Activated naive CD4-positive, alpha-beta T cell treated with anti-CD3 and anti-CD28 coated beads, Interleukin-2, amount 50 U/mL, for 72 hours (primary cell): ENCODE results near the gene NMS. TPM values are rescaled to one million over a fixed set of nuclear protein-coding genes. Genes with fewer than 3 reads are reported as not detected.

Source experiments
- ATAC-seq, 2 donors: fragments of 150-1000 bp; cut with Tn5 transposase; 2 replicates each; pipeline ENCODE4 v1.10.0; 2021; ENCODE audit warnings: mild to moderate bottlenecking in 2 of 2, moderate library complexity in 2 of 2
- DNase-seq, 2 donors: peaks; one replicate each; pipeline ENCODE4 v3.0.0; 2021 to 2022; ENCODE audit warnings: low spot score in 2 of 2
- H3K27ac Mint-ChIP-seq, 2 donors: one replicate each; pipeline ENCODE4 v1.8.0; 2022; ENCODE audit warnings: mild to moderate bottlenecking in 2 of 2, mixed read lengths in 2 of 2
- H3K36me3 Mint-ChIP-seq, 2 donors: one replicate each; pipeline ENCODE4 v1.8.0; 2022; ENCODE audit warnings: mixed read lengths in 2 of 2
- H3K9me3 Mint-ChIP-seq, 2 donors: one replicate each; pipeline ENCODE4 v1.8.0; 2022; ENCODE audit warnings: mixed read lengths in 2 of 2
- total RNA-seq, 2 donors: library from RNA; stranded (reverse); gene quantifications; one replicate each; pipeline ENCODE4 v1.2.3, GENCODE V29; 2022

Gene NMS
- total RNA-seq, 2 donors from 2014 or later: not detected

DNA sequence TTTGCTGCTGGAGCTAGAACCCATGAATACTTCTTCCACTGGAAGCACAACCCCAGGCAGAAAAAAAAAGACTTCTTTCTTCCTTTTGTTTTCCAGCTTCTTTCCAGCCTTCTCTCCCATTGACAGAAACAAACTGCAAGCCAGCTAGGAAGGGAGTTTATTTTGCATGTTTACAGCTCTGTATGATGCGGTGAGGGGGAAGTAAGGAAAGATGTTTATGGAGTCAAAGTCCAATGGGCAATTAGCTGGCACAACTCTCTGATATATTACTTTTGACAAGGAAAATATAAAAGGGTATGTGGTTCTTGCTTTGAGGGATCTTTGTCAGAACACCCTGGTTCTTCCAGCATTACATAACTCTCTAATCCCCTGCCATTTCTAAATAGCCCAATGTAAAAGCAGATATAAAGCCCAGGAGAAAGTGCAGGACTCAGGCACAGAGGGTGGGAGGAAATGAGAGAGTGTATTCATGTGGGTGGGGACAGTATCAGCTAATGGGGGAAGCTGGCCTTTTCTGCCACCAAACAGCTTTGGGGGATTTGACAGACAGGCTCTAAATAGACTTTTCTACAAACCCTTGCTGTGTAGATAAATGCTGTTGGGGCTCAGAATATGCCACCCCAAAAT lies 9.3 kb upstream of the NMS start:
- H3K27ac Mint-ChIP-seq: no peak overlapping the region

DNA sequence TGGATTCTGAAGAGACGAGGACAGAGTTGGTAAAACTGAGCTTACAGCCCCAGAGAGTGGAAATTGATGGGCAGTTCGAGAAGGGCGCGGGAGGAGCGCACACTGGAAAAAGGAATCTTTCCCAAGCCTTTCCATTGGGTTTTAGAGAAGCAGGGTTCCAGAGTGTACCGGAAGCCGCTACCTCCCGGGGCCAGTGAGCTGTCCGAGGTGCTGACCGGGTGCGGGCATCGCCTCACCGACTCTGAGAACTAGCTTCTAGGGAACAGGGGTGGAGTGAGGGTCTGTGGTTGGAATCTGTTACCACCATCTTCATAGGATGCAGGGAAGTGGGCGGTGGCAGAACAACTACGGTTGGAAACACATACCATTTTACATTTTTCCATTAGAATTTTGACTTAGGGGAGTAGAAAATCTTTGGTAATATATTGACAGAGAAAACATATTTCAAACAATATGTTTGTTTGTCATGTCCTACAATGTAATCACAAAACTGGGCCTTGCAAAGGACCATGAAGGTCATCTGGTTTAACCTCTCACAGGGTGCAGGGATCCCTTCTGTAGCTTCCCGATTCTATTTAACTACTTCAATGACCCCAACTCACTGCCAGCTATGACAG lies 724 bp downstream of the NMS start:
- DNase-seq (peak in 1 of 2 donors; percentile 19), ATAC-seq (no peak)
- H3K9me3 Mint-ChIP-seq: no peaks in the 10 kb centered on the region
- no peak overlapping the region for H3K27ac Mint-ChIP-seq
- H3K36me3 Mint-ChIP-seq: no peaks in the 10 kb centered on the region

More for the DNA sequence above, 9.3 kb upstream of the NMS start:
- DNase-seq: no peak
- ATAC-seq: no peak
- Mint-ChIP-seq H3K36me3 (peaks cover 5 to 16% of the 10 kb centered on the region in 2 donors), H3K9me3 (peaks cover 13 to 23% of the 10 kb centered on the region in 2 donors)

DNA sequence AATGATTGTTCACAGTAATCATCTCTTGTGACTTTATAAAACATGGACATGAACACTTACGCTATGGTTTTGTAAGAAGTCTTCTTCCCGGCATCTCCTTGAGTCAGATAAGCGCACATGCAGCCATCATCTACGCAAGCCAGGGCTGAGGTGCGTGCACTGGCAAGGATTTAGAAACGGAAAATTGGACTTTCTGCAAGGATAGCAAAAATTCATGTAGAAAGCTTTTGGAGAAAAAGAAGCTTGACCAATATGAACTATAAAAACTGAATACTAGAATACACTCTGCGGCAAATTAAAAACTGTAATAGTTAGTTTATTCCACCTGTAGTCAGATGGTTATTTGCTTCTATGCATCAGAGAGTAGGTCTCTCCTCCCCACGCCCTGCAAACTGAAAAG lies 6.3 kb downstream of the NMS start:
- DNase-seq (no peak), ATAC-seq (no peak)
- H3K9me3 Mint-ChIP-seq: no peaks in the 10 kb centered on the region
- H3K27ac Mint-ChIP-seq: no peak overlapping the region
- H3K36me3 Mint-ChIP-seq: no peaks in the 10 kb centered on the region

DNA sequence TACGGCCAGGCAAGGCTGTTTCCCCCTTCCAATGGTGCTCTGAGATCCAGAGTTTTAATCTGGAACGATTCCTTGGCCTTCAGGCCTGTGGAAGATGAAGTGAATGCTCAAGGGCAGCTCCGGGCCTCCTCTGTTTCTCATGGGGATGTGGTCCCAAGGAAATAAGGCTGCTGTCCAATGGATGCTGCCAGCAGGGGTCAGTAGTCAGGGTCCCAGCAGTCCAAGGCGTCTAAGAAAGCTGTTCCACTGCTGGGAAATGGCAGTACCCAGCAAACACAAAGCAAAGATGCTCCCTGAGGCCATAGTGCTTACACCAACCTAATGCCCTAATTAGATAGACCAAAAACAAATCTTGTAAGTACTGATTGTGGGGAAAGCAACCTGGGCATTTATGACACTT lies 12.5 kb downstream of the NMS start:
- Mint-ChIP-seq H3K27ac (no peak overlapping the region), H3K36me3 (no peaks in the 10 kb centered on the region), H3K9me3 (no peaks in the 10 kb centered on the region)
- ATAC-seq: no peak
- no peak for DNase-seq

GRCh38 chr2:100483895-100484294 lies 13.6 kb downstream of the NMS start:
- Mint-ChIP-seq H3K9me3 (no peaks in the 10 kb centered on the region), H3K27ac (no peak overlapping the region), H3K36me3 (no peaks in the 10 kb centered on the region)
- ATAC-seq (no peak), DNase-seq (no peak)

- Mint-ChIP-seq H3K36me3 (no peaks in the 10 kb centered on the region), H3K27ac (no peak overlapping the region), H3K9me3 (no peaks in the 10 kb centered on the region)
- no peak for DNase-seq
- ATAC-seq: no peak
These were observed 14.1 kb downstream of the NMS start for GRCh38 chr2:100484390-100484789.

- no peaks in the 10 kb centered on the region for H3K9me3 Mint-ChIP-seq
- no peak for DNase-seq
- H3K27ac Mint-ChIP-seq: no peak overlapping the region
- H3K36me3 Mint-ChIP-seq: no peaks in the 10 kb centered on the region
- ATAC-seq: no peak
These were observed 15.1 kb downstream of the NMS start for GRCh38 chr2:100485396-100485795.

GRCh38 chr2:100494712-100495111 lies 24.4 kb downstream of the NMS start:
- H3K9me3 Mint-ChIP-seq: peaks cover 0 to 3% of the 10 kb centered on the region in 2 donors
- DNase-seq: no peak
- H3K36me3 Mint-ChIP-seq: no peaks in the 10 kb centered on the region
- no peak overlapping the region for H3K27ac Mint-ChIP-seq
- ATAC-seq: no peak

DNA sequence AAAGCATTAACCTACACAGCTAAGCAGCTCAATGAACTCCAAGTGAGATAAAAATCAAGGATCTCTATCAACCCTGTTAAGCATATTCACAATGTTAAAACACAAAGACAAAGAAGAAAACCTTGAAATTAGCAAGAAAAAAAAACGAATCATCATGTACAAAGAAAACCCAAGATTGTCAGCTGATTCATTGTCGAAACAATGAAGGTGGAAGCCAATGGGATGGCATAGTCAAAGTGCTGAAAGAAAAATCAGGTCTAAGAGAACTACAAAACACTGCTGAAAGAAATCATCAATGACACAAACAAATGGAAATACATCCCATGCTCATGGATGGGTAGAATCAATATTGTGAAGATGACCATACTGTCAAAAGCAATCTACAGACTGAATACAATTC lies 32.5 kb downstream of the NMS start:
- peaks cover 19 to 24% of the 10 kb centered on the region in 2 donors for H3K9me3 Mint-ChIP-seq
- no peak overlapping the region for H3K27ac Mint-ChIP-seq
- peaks cover 0 to 19% of the 10 kb centered on the region in 2 donors for H3K36me3 Mint-ChIP-seq
- DNase-seq: no peak
- ATAC-seq: no peak

- ATAC-seq (no peak), DNase-seq (no peak)
- Mint-ChIP-seq H3K9me3 (peaks cover 28 to 35% of the 10 kb centered on the region in 2 donors), H3K27ac (no peak overlapping the region), H3K36me3 (peaks cover 0 to 30% of the 10 kb centered on the region in 2 donors)
These were observed 34.3 kb downstream of the NMS start for GRCh38 chr2:100504542-100504941.

- ATAC-seq: no peak
- DNase-seq: no peak
- Mint-ChIP-seq H3K27ac (no peak overlapping the region), H3K9me3 (peaks cover 13 to 20% of the 10 kb centered on the region in 2 donors), H3K36me3 (peaks cover 0 to 11% of the 10 kb centered on the region in 2 donors)
These were observed 38.8 kb downstream of the NMS start for GRCh38 chr2:100509066-100509465.

DNA sequence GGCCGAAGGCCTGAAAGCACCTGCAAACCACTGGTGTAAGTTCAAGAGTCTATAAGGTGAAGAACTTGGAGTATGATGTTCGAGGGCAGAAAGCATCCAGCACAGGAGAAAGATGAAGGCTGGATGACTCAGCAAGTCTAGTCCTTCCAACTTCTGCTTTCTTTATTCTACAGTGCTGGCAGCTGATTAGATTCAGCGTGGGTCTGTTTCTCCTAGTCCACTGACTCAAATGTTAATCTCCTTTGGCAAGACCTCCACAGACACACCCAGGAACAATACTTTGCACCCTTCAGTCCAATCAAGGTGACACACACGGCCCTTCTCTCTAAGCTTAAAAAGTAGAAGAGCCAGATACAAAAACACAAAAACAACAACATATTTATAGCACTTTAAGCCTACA lies 43.4 kb downstream of the NMS start:
- ATAC-seq (no peak), DNase-seq (no peak)
- peaks cover 3 to 7% of the 10 kb centered on the region in 2 donors for H3K9me3 Mint-ChIP-seq
- H3K27ac Mint-ChIP-seq: no peak overlapping the region
- peaks cover 0 to 2% of the 10 kb centered on the region in 2 donors for H3K36me3 Mint-ChIP-seq

DNA sequence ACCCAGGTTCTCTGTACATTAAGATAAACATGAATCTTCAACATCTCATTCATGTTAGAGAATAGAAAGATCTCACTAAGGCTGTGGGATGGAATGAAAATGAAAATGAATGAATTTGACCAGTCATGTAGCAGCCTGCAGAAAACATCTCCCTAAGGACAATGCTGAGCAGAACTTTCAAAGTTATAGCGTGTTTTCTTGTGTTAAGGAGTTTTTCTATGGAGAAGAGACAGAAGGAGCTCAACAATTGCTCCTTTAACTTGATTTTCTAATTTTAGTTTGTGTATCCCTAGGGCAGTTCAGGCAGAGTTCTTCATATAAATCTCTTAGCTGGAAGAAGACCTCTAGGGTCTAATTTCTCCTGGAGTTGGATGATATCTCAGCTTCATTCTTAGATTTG lies 47.3 kb downstream of the NMS start:
- DNase-seq (no peak), ATAC-seq (no peak)
- Mint-ChIP-seq H3K36me3 (no peaks in the 10 kb centered on the region), H3K27ac (no peak overlapping the region), H3K9me3 (peaks cover 0 to 4% of the 10 kb centered on the region in 2 donors)

DNA sequence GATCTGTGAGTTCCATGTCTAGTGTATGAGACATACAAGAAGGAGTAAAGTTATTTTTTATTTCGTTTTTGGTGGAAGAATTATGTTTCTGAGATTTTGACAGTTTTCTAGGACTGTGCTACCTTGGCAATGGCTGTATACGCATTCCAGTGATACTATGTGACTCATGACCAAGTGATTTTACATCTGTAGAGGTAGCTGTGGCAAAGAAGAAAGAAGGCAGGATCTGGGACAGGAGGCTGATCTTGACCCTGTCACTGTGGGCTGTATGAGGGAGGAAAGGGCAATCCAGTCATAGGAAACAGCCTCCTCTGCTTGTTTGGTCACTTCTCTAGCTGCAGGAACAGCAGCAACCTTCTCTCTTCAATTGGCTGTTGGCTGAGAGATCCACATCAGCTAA lies 48.5 kb downstream of the NMS start:
- ATAC-seq: no peak
- Mint-ChIP-seq H3K27ac (no peak overlapping the region), H3K9me3 (peaks cover 0 to 4% of the 10 kb centered on the region in 2 donors), H3K36me3 (no peaks in the 10 kb centered on the region)
- no peak for DNase-seq

GRCh38 chr2:100520224-100520623 lies 49.9 kb downstream of the NMS start:
- H3K36me3 Mint-ChIP-seq: no peaks in the 10 kb centered on the region

DNA sequence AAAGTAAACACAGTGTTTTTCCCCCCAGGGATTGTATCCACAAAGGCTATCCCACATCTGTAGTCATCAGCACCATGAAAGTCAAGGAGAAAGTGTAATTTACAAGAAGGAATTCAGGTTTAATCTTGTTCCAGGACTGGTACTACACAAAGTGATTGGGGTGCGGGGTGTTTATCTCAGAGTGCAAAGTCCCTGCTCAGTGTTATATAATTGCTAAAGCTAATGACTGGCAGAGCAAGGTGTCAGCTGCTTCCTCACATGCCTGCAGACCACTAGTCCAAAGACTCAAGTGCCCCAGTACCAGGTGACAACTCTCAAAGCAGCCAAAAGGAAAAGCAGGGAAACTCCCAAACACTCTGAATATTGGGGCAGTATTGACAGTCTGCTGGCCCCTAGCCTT lies 52.1 kb downstream of the NMS start:
- no peaks in the 10 kb centered on the region for H3K36me3 Mint-ChIP-seq
- ATAC-seq: no peak
- no peak for DNase-seq
- H3K27ac Mint-ChIP-seq: no peak overlapping the region
- H3K9me3 Mint-ChIP-seq: peaks cover 0 to 4% of the 10 kb centered on the region in 2 donors

More at GRCh38 chr2:100520224-100520623, 49.9 kb downstream of the NMS start:
- DNase-seq (no peak), ATAC-seq (no peak)
- Mint-ChIP-seq H3K9me3 (peaks cover 0 to 4% of the 10 kb centered on the region in 2 donors), H3K27ac (no peak overlapping the region)

DNA sequence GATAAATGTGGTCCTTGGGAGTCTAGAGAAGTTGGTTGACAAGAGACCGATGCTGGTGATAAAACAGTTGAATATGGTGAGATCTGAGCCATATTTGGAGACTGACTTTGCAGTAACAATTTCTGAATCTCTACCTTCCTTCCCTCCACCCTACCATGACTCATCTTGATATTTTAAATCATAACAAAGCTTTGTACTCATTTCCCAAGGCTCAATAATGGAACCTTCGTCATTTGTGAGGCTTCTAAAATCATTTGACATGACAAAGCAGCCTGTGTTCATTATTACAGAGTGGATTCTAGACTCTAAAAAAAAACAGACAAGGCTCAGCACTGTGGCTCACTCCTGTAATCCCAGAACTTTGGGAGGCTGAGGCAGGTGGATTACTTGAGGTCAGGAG lies 54.0 kb downstream of the NMS start:
- peaks cover 0 to 4% of the 10 kb centered on the region in 2 donors for H3K9me3 Mint-ChIP-seq
- no peaks in the 10 kb centered on the region for H3K36me3 Mint-ChIP-seq
- H3K27ac Mint-ChIP-seq: no peak overlapping the region
- DNase-seq: no peak
- ATAC-seq: peak in 1 of 2 donors; percentile 67

DNA sequence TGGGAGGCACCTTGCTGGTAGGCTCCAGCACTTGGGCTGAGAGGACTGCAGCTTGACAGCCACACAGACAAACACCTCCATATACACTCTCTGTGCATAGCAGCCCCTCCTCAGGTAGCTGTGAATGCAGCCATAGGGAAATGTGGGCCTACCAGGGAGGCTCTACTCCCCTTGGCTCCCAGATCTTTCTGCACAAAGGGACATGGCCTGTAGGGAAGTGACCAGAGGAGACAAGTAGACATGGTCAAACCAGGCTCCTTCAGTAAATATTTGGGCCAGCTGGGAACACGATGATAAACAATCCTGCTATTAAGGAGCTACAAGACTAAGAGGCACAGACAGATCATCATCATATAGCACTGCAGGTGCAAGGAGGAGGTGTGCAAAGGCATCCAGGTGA lies 56.6 kb downstream of the NMS start:
- DNase-seq (no peak), ATAC-seq (no peak)
- Mint-ChIP-seq H3K27ac (no peak overlapping the region), H3K9me3 (no peaks in the 10 kb centered on the region), H3K36me3 (no peaks in the 10 kb centered on the region)
